GM23338 (cell line): ENCODE measurements around the gene PHACTR1. TPM values are rescaled to one million over a fixed set of nuclear protein-coding genes. Genes with fewer than 3 reads are reported as not detected.

Source experiments
- ATAC-seq: fragments of 200-7000 bp; cut with Tn5 transposase; 3 replicates; pipeline ENCODE4 v1.9.1; 2020
- DNase-seq: peaks from one replicate; pipeline ENCODE4 v3.0.0-alpha.2; 2015; ENCODE audit warnings: low spot score
- H2AFZ ChIP-seq: fragments of 200-600 bp; sonication (generic); 2 replicates; pipeline ENCODE4 v1.8.0; 2016; ENCODE audit warnings: antibody characterized with exemption, mild to moderate bottlenecking, moderate library complexity
- H3F3A ChIP-seq: fragments of 200-600 bp; sonication (generic); replicated peaks from 2 replicates; pipeline ENCODE4 v1.8.0; 2017; ENCODE audit warnings: antibody characterized with exemption, mixed run types, low read depth
- H3K27ac ChIP-seq: fragments of 200-600 bp; sonication (generic); 2 replicates; pipeline ENCODE4 v1.6.1; 2016; ENCODE audit warnings: low read depth
- H3K27me3 ChIP-seq: fragments of 200-600 bp; sonication (generic); 2 replicates; pipeline ENCODE4 v1.8.0; 2016; ENCODE audit warnings: mild to moderate bottlenecking, mixed run types, moderate library complexity; ENCODE audit not compliant: insufficient read depth
- H3K36me3 ChIP-seq: fragments of 200-600 bp; sonication (generic); 2 replicates; pipeline ENCODE4 v1.8.0; 2016; ENCODE audit warnings: mild to moderate bottlenecking; ENCODE audit not compliant: insufficient read depth
- H3K4me1 ChIP-seq: fragments of 200-600 bp; sonication (generic); 2 replicates; pipeline ENCODE4 v1.8.0; 2016; ENCODE audit warnings: mild to moderate bottlenecking, moderate library complexity; ENCODE audit not compliant: insufficient read depth
- H3K4me2 ChIP-seq: fragments of 200-600 bp; sonication (generic); 2 replicates; pipeline ENCODE4 v1.7.1; 2017; ENCODE audit warnings: mixed run types
- H3K4me3 ChIP-seq: fragments of 200-600 bp; sonication (generic); 2 replicates; pipeline ENCODE4 v1.6.1; 2016; ENCODE audit warnings: mixed run types
- H3K79me2 ChIP-seq: fragments of 200-600 bp; sonication (generic); replicated peaks from 2 replicates; pipeline ENCODE4 v1.8.0; 2017; ENCODE audit warnings: mild to moderate bottlenecking; ENCODE audit not compliant: insufficient read depth
- H3K9me2 ChIP-seq: fragments of 200-600 bp; sonication (generic); 2 replicates; pipeline ENCODE4 v1.8.0; 2017; ENCODE audit not compliant: insufficient read depth
- H4K20me1 ChIP-seq: fragments of 200-600 bp; sonication (generic); replicated peaks from 2 replicates; pipeline ENCODE4 v1.8.0; 2017; ENCODE audit warnings: mild to moderate bottlenecking; ENCODE audit not compliant: insufficient read depth
- H3K27ac Mint-ChIP-seq: 2 replicates; pipeline ENCODE4 v1.8.0; 2020; ENCODE audit warnings: inconsistent platforms, mild to moderate bottlenecking, moderate library complexity, mixed read lengths
- H3K27me3 Mint-ChIP-seq: 3 replicates; pipeline ENCODE4 v1.8.0; 2022; ENCODE audit warnings: low read depth, mild to moderate bottlenecking, moderate library complexity, mixed read lengths, inconsistent platforms; ENCODE audit not compliant: insufficient read depth, poor library complexity
- H3K36me3 Mint-ChIP-seq: 3 replicates; pipeline ENCODE4 v1.8.0; 2021; ENCODE audit warnings: low read depth, mild to moderate bottlenecking, inconsistent platforms, moderate library complexity, mixed read lengths
- H3K4me1 Mint-ChIP-seq: 3 replicates; pipeline ENCODE4 v1.8.0; 2020; ENCODE audit warnings: mild to moderate bottlenecking, inconsistent platforms, mixed read lengths
- H3K4me3 Mint-ChIP-seq: 3 replicates; pipeline ENCODE4 v1.8.0; 2021; ENCODE audit warnings: moderate library complexity, mild to moderate bottlenecking, inconsistent platforms, mixed read lengths
- H3K9me3 Mint-ChIP-seq: 3 replicates; pipeline ENCODE4 v1.8.0; 2020; ENCODE audit warnings: moderate library complexity, mild to moderate bottlenecking, inconsistent platforms, mixed read lengths
- CREB1 ChIP-seq: fragments of 250-450 bp; sonication (Bioruptor Pico); IDR thresholded peaks from 2 replicates; pipeline ENCODE4 v1.5.0; 2020; ENCODE audit warnings: low read depth, mild to moderate bottlenecking, moderate library complexity
- ETS1 ChIP-seq: IDR thresholded peaks from 2 replicates; pipeline ENCODE4 v1.6.1; 2016; ENCODE audit warnings: antibody characterized with exemption
- EZH2 ChIP-seq: fragments of 200-600 bp; sonication (generic); IDR thresholded peaks from one replicate; pipeline ENCODE4 v1.8.0; 2017; ENCODE audit warnings: antibody characterized with exemption, mild to moderate bottlenecking, low read depth; ENCODE audit not compliant: unreplicated experiment
- EZH2phosphoT487 ChIP-seq: fragments of 200-600 bp; sonication (generic); IDR thresholded peaks from one replicate; pipeline ENCODE4 v1.8.1; 2018; ENCODE audit warnings: antibody characterized with exemption; ENCODE audit not compliant: unreplicated experiment
- JUNB ChIP-seq: IDR thresholded peaks from one replicate; pipeline ENCODE4 v1.6.1; 2016; ENCODE audit warnings: antibody characterized with exemption; ENCODE audit not compliant: unreplicated experiment
- NANOG ChIP-seq: IDR thresholded peaks from 2 replicates; pipeline ENCODE4 v1.6.1; 2016; ENCODE audit warnings: antibody characterized with exemption, borderline replicate concordance
- POLR2AphosphoS5 ChIP-seq: IDR thresholded peaks from 2 replicates; pipeline ENCODE4 v1.6.1; 2016; ENCODE audit warnings: antibody characterized with exemption, low read depth
- STAT1 ChIP-seq: IDR thresholded peaks from one replicate; pipeline ENCODE4 v1.6.1; 2016; ENCODE audit warnings: antibody characterized with exemption; ENCODE audit not compliant: unreplicated experiment
- ZNF114 ChIP-seq: fragments of 250-450 bp; sonication (Bioruptor Pico); IDR thresholded peaks from 2 replicates; pipeline ENCODE4 v1.5.0; 2020; ENCODE audit warnings: mild to moderate bottlenecking, moderate library complexity
- ZNF331 ChIP-seq: fragments of 250-450 bp; sonication (Bioruptor Pico); IDR thresholded peaks from 2 replicates; pipeline ENCODE4 v1.5.0; 2020; ENCODE audit warnings: low read depth, mild to moderate bottlenecking, moderate library complexity
- ZNF462 ChIP-seq: fragments of 250-450 bp; sonication (Bioruptor Pico); IDR thresholded peaks from 2 replicates; pipeline ENCODE4 v1.5.0; 2020; ENCODE audit warnings: mild to moderate bottlenecking, moderate library complexity
- polyA plus RNA-seq: library from polyadenylated mRNA; unstranded; fragments of >200 nt; fragmentation: Nextera tagmentation; extraction: Ambion mirVana; gene quantifications from 2 replicates; pipeline ENCODE4 v1.2.1, GENCODE V29; 2016
- total RNA-seq: library from RNA; depleted of rRNA; stranded (reverse); fragments of >200 nt; shearing (Covaris generic); gene quantifications from 2 replicates; pipeline ENCODE4 v1.2.3, GENCODE V29; 2014
- TF ChIP-seq, protein P1 (sequence below): IDR thresholded peaks from one replicate; pipeline ENCODE4 v1.6.1; 2018; ENCODE audit warnings: antibody characterized with exemption; ENCODE audit not compliant: unreplicated experiment
- TF ChIP-seq, protein P2 (sequence below), 2 experiments: fragments of 200-600 bp in 1 of 2; sonication (generic) in 1 of 2; conservative IDR thresholded peaks; 2 replicates each; pipeline versions ENCODE4 v1.5.1 to v1.6.1; 2016 to 2017; ENCODE audit warnings: antibody characterized with exemption in 2 of 2, low read depth in 2 of 2, mild to moderate bottlenecking in 2 of 2, moderate library complexity in 1 of 2

The PHACTR1 gene
- total and polyA plus RNA-seq, 2 experiments from 2014 or later: 5.9 to 19.3 TPM

GRCh38 chr6:12760226-12760625, 43.7 kb downstream of the PHACTR1 start:
- H3K27me3 Mint-ChIP-seq: peaks cover 2% of the 10 kb centered on the region
- H3K27ac ChIP-seq: no peak overlapping the region
- H3K27ac Mint-ChIP-seq: no peak overlapping the region
- no peak overlapping the region for H2AFZ ChIP-seq
- no peak overlapping the region for H3K4me3 ChIP-seq
- ATAC-seq (no peak), DNase-seq (no peak)
- H3K79me2 ChIP-seq: peaks cover 4% of the 10 kb centered on the region; the same call in 1 of the 2 replicates
- H3K9me3 Mint-ChIP-seq: no peaks in the 10 kb centered on the region
- no peak overlapping the region for H3K4me3 Mint-ChIP-seq
- no peaks in the 10 kb centered on the region for H3K36me3 Mint-ChIP-seq
- no peaks in the 10 kb centered on the region for H3K9me2 ChIP-seq
- peaks cover 17% of the 10 kb centered on the region for H3K4me1 ChIP-seq
- no peaks in the 10 kb centered on the region for H3F3A ChIP-seq
- H4K20me1 ChIP-seq: no peaks in the 10 kb centered on the region
- no peaks in the 10 kb centered on the region for H3K36me3 ChIP-seq
- no peak overlapping the region for H3K4me2 ChIP-seq
- no peaks in the 10 kb centered on the region for H3K27me3 ChIP-seq
- H3K4me1 Mint-ChIP-seq: peaks cover 24% of the 10 kb centered on the region; the same call in 2 of the 3 replicates
- no peak for TF ChIP-seq ZNF462
- no peak for TF ChIP-seq ZNF114 (CRISPR knock-in tag)
- TF ChIP-seq, protein P1, sequence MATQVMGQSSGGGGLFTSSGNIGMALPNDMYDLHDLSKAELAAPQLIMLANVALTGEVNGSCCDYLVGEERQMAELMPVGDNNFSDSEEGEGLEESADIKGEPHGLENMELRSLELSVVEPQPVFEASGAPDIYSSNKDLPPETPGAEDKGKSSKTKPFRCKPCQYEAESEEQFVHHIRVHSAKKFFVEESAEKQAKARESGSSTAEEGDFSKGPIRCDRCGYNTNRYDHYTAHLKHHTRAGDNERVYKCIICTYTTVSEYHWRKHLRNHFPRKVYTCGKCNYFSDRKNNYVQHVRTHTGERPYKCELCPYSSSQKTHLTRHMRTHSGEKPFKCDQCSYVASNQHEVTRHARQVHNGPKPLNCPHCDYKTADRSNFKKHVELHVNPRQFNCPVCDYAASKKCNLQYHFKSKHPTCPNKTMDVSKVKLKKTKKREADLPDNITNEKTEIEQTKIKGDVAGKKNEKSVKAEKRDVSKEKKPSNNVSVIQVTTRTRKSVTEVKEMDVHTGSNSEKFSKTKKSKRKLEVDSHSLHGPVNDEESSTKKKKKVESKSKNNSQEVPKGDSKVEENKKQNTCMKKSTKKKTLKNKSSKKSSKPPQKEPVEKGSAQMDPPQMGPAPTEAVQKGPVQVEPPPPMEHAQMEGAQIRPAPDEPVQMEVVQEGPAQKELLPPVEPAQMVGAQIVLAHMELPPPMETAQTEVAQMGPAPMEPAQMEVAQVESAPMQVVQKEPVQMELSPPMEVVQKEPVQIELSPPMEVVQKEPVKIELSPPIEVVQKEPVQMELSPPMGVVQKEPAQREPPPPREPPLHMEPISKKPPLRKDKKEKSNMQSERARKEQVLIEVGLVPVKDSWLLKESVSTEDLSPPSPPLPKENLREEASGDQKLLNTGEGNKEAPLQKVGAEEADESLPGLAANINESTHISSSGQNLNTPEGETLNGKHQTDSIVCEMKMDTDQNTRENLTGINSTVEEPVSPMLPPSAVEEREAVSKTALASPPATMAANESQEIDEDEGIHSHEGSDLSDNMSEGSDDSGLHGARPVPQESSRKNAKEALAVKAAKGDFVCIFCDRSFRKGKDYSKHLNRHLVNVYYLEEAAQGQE: no peak
- no peak for TF ChIP-seq STAT1
- no peak for TF ChIP-seq EZH2
- TF ChIP-seq ETS1: no peak
- TF ChIP-seq JUNB: no peak
- TF ChIP-seq EZH2phosphoT487: no peak
- TF ChIP-seq CREB1 (CRISPR knock-in tag): no peak
- no peak for TF ChIP-seq NANOG
- no peak for TF ChIP-seq ZNF331 (CRISPR knock-in tag)
- TF ChIP-seq, protein P2, sequence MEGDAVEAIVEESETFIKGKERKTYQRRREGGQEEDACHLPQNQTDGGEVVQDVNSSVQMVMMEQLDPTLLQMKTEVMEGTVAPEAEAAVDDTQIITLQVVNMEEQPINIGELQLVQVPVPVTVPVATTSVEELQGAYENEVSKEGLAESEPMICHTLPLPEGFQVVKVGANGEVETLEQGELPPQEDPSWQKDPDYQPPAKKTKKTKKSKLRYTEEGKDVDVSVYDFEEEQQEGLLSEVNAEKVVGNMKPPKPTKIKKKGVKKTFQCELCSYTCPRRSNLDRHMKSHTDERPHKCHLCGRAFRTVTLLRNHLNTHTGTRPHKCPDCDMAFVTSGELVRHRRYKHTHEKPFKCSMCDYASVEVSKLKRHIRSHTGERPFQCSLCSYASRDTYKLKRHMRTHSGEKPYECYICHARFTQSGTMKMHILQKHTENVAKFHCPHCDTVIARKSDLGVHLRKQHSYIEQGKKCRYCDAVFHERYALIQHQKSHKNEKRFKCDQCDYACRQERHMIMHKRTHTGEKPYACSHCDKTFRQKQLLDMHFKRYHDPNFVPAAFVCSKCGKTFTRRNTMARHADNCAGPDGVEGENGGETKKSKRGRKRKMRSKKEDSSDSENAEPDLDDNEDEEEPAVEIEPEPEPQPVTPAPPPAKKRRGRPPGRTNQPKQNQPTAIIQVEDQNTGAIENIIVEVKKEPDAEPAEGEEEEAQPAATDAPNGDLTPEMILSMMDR (conservative IDR thresholded peaks at IDR 0.05; ENCODE audit: low read depth in 2 of 2): no peak
- no peak for TF ChIP-seq POLR2AphosphoS5
